T1000 (cell line): ENCODE measurements around the gene TEPSIN.
"Not testable (repeated sequence)": the region's sequence is repeated elsewhere in the genome, so short reads cannot be mapped to it uniquely, and the experiment has no call there.

Source experiments
- DNase-seq: peaks from one replicate; lab custom pipeline; 2025; ENCODE audit warnings: mixed read lengths; lab: John Stamatoyannopoulos, UW

The TEPSIN gene

GRCh38 chr17:81235822-81236740 lies 2.8 kb downstream of the TEPSIN start:
- no peak for DNase-seq

DNA sequence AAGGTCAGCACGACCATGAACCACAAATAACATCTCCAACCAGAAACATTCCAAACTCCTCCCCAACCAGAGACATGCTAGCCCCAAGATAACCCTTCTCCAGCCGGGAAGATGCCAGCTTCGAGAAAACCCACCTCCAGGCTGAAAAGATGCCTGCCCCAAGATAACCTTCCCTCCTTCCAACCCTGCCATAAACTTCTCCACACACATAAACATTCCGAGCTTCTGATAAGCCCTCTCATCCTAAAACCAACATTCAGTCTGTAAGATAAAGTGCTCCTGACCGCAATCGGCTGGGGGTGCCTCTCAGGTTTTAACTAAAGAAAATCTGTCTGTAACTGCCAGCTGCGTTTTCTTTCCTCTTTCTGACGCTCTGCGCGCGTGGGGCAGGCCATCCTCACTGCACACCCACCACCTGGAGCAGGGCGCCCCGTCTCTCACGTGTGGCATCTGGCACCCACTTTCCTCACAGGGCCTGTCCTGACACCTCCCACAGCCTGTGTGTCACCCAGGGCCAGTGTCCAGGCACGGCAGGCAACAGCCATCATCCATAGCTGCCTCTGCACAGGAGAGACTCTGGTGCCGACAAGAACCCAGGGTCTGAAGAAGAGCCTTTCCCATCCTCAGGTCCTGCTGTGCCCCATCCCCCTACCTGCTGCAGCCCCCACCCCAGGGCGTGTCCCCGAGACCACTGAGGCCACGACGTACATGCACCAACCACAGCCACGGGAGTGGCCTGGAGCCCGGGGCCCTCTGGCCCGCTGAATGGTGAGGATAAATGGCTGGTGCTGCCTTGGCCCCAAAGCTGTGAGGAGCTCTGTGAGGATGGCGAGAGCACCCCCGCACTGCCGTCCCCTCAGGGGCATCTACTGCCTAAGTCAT lies 3.7 kb downstream of the TEPSIN start:
- no peak for DNase-seq

DNA sequence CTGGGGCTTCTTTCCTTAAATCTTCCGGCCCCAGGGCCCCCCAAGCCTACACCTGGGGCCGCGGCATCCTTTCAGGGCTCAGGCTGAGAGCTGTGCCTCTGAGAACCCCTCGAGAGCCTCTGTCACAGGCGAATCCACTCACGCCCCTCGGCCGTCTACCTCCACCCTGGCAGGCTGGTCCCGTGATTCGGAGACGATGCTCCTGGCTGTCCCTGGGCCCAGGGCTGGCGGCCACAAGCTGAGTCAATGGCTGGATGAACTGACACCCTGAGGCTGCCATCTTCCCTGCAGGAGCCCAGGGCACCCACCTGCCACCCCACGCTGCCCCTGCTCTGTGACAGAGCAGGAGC lies 4.4 kb downstream of the TEPSIN start:
- no peak for DNase-seq

DNA sequence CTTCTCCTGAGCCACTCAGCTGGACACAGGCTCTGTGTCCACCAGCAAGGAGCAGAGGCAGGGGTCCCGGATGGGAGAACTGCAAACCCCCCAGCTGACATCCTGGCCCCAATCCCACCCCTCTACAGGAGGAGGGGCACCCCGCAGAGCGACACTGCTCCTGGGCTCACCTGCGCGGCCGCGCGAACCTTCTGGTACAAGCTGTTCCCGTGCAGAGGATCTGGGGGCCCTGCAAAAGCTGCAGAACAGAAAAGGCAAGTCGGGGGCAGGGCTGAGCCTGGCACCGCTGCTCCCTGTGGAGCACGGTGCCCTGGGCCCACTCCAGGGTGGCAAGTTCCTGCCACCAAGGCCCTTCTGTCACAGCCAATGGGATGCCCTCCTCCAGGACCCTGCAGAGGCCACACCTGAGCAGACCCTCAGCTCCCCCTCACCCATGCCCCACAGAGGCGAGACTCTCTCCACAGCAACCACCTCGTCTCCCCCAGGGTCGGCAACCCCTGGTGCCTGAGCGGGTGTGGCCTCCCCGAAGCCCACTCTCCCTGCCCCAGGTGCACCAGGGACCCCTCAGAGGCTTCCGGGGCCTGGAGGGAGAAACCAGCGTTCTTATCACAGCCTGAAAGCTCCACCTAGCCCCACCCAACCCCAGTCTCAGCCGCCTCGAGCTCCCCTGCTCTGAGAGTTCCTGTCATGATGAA lies 4.9 kb downstream of the TEPSIN start:
- DNase-seq = no peak

- DNase-seq = no peak
Observed at GRCh38 chr17:81233316-81233715, 5.5 kb downstream of the TEPSIN start.

DNA sequence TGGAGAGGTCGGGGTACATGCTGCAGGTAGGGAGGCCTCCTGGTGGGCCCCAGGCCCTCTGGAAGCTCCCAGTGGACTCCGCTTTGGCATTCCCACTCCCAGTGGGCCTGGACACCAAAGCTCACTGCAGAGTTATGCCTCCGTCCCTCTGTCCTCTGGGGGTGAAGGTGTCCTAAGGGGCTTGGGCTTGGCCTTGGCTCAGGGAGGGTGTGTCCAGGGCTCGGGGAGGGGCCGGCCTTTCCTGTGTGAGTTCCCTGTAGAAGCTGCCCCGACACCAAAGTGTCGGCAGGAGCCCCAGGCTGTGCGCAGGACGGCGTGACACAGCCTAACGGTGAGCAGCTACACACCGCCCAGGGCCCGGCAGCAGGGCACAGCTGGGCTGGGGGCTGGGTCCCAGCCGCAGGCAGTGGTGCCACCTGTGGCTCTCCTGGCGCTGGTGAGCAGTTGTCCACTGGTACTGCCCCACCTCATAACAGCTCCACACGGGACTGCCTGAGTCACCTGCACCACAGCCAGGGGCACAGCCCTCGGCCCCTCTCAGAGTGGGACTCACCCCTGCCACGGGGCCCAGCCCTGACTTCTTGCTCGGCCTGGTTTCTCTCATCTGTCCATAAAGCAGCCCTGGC lies 6.1 kb downstream of the TEPSIN start:
- DNase-seq = no peak

DNA sequence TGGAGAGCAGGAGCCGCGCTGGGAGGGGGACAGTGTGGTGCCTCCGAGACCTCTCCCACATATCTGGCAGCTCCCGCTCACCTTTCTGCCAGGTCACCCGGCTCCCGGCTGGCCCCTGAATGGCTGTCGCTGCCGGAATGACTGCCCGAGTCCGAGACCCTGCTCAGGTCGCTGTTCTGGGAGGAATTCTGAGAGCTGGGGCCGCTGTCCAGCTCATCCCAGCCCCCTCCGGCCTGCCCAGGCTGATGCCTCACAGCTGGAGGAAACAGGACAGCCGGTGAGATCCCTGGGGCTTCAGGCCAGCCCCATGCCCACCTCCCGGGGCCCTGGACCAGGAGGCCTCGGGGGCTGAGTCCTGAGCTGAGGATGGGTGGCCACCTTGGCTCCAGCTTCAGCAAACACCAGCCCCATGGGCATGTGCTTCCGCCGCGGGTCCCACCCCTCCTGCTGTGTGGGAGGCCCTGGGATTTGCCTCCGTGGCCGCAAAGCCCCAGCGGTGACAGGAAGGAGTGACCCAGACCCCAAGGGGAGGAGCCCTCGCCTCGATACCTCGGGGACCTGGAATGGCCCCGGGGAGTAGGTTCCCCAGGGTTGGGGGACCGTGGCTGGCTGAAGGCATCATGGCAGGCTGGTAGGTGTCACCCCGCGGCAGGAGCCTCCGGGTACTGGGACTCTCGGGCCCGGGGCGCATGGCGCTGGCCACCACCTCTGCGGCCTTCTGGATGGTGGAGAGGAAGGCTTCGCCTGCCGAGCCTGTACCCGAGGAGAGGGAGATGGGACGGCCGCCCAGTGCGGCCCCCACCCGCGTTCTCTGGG lies 6.9 kb downstream of the TEPSIN start:
- no peak for DNase-seq

- no peak for DNase-seq
Observed at GRCh38 chr17:81231121-81231645, 7.7 kb downstream of the TEPSIN start.

- no peak for DNase-seq
Observed at GRCh38 chr17:81230043-81230820, 8.6 kb downstream of the TEPSIN start.

GRCh38 chr17:81229666-81229920 lies 9.3 kb downstream of the TEPSIN start:
- DNase-seq = no peak

DNA sequence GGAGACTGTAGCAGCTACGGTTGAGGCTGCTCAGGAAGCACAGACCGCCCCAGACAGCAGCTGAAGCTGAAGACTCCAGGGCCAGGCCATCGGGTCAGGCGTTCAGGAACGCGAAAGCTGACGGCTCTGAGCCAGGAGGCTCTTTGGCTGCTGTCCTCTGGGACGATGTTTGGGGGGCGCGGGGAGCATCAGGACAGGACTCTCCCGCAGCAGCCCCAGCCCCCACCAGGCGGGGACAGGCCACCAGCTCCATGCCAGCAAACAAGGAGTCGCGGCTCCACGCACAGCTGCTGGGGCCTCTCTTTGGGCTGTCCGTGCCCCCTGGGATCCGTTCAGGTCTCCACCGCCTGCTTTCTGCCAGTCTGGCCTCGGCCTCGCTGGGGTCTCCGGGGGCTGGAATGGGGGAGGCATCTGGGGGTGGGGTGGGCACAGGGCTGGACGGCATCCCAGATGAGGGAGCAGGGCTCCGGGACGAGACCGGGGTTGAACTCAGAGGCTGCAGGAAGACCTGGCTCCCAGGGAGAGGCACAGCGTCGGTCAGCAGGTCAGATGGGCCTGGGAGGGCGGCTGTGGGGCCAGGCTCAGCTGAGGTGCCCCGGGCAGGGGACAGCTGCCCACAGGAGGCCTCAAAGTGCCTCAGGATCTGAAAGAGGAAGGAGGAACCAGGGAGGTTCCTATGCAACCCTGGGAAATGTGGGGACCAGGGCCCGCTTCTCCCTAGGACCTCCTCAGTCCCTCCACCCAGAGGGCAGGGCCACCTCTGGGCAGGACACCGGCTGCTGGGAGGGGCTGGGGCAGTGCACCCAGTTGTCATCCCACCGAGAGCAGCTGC lies 9.8 kb downstream of the TEPSIN start:
- no peak for DNase-seq

DNA sequence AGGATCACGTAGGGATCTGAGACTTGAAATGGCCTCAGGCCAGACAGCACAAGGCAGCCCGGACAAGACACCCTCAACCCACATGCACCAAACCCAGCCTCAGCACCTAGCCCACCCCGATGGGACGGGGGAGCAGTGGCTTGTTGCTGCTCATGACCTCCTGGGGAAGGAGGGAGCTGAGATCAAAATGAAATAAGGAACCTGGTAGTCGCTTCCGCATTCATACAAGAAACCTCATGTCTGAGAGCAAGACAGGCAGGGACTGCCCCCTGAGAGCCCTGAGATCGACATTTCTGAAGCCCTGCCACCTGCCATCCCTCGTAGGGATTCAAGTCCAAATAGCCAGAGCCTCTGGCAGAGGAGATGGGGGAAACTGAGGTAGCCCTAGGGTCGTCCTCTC lies 10.4 kb downstream of the TEPSIN start:
- no peak for DNase-seq

DNA sequence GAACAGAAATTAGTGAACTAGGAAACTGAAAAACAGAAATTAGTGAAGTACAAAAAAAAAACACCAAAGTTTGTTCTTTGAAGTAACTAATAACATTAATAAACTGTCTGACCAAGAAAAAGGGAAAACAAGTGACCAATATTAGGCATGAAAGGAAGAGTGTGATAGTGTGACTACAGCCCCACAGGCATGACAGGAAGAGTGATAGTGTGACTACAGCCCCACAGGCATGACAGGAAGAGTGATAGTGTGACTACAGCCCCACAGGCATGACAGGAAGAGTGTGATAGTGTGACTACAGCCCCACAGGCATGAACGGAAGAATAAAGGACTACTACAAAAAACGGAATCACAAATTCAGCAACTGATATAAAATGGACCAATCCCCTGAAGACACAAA lies 11.2 kb downstream of the TEPSIN start:
- not testable (repeated sequence) for DNase-seq

DNA sequence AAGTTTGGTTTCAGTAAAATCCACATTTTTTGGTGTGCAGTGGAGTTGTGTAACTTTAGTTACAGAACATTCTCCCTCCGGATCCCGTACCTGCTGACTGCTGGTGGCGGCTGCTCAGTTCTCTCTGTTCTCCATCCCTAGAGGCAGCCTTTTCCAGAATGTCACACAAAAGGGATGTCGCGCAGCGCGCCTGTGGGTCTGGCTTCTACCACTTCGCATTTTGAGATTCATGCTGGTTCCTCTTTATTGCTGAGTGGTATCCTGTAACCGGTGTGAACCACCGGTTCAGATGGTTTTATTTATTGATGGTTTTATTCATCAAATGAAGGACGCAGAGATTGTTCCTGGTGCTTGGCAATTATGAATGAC lies 15.1 kb downstream of the TEPSIN start:
- DNase-seq = no peak

DNA sequence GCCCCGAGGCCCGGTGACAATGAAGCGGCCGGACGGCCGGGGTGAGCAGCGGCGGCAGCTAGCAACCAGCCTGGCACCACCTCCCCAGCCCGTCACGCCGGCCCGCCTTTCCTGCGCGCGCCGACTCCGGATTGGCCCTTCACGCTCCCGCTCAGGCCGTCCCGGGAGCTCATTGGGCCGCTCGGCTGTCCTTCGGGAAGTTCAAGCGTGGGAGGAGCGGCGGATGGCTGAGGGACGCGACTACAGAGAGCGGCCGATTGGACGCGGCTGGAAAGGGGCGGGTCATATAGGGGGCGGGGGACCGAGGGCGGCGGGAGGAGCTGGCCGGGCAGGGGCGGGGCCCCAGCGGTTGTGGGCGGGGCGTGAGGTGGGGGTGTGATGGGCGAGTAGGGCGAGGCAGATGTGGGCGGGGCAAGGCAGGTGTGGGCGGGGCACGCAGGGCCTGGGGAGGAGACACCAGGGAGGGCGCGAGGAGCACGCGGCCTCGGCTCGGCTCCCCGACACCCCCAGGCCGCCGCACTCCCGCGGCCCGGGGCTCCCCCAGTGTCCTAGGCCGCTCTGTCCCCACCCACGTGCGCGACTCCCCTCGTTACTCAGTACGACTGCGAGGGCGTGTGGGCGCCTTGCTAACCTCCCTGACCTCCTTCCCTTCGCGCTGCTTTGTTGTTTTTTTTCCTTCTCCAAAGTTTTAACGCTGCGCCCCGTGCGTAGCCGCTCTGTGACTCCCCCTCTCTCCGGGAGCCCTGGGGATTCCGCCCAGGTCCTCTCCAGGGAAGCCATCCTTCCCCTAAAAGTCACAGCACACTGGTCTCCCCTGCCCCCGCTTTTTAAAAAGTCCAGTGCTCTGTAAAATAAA lies 15.7 kb downstream of the TEPSIN start, which contains the start of gene CEP131:
TSS of gene CEP131 (minus strand) at position 60 of the 856 bp plus-strand sequence. CDS start 2,909 bp downstream, outside the sequence.
- peak; percentile 98 for DNase-seq

GRCh38 chr17:81222620-81222905 lies 16.3 kb downstream of the TEPSIN start:
- DNase-seq = no peak

DNA sequence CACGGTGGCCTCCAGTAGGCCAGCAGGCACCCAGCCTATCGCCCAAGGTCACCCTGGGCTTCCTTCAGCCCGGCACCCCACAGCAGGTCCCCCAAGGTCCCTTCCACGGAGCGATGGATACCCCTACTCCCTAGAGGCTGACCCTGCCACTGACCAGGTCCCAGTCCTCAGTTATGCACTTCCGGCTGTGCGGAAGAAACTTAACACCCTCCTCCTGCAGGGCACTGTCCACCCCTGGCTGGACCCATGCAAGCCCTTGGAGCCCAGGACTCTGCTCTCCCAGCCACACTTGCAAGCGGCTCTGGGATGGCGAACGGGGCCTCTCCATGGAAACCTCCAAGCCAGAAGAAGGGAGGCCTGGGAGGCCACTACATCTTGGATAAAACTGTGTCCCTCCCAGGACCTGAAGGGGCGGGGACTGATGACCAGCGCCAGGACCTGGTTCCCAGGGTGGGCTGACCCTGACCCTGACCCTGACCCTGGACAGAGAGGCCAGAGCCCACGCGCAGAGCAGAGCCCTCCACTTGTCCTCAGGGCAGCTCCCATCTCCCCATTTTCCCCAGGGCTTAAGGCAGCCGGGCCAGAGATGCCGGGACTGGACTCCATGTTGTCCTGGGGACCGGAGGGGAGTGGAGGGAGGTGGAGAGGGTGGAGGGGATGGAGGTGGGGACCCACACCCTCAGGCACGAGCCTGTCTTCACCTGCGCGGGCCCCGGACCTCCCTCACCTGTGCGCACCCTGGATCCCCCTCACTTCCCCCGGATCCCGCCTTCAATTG lies 16.8 kb downstream of the TEPSIN start:
- no peak for DNase-seq

- DNase-seq = no peak
Observed at GRCh38 chr17:81221371-81221841, 17.4 kb downstream of the TEPSIN start.
